ENCODE measurements around the gene RIMBP3C.

DNA sequence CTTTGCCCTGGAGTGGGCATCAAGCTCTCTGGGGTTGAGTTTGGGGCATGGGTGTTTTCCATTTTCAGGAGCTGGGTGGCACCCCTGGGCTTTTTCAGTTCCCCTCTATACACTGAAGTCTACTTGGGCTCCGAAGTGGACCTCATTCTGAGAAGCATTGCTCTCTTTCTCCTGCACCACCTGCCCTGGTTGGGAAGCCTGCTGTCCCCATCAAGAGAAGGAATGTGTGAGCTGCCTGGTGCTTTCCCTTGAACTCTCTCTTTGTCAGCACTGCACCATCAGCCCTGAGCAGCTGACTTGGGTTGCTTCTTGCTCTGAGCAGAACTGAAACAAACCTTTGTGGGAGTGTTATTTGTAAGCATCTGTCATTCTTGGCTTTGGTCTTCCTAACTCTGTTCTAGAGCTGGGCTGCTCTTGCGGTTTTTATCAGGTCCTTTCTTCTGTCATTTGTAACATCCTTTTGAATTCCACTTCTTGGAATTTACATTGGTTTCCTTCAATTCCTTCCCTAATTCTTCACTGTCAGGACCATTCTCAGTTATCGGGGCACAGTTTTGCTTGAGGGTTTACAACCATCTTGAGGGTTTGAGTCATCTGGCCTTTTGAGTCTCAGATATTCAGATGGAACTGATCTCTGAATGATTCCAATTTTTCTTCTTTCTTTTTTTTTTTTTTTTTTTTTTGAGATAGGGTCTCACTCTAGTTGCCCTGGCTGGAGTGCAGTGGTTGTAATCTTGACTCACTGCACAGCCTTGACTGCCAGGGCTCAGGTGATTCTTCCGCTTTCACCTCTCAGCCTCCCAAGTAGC lies 36.7 kb upstream of the RIMBP3C start:
- TF ChIP-seq, protein P1, sequence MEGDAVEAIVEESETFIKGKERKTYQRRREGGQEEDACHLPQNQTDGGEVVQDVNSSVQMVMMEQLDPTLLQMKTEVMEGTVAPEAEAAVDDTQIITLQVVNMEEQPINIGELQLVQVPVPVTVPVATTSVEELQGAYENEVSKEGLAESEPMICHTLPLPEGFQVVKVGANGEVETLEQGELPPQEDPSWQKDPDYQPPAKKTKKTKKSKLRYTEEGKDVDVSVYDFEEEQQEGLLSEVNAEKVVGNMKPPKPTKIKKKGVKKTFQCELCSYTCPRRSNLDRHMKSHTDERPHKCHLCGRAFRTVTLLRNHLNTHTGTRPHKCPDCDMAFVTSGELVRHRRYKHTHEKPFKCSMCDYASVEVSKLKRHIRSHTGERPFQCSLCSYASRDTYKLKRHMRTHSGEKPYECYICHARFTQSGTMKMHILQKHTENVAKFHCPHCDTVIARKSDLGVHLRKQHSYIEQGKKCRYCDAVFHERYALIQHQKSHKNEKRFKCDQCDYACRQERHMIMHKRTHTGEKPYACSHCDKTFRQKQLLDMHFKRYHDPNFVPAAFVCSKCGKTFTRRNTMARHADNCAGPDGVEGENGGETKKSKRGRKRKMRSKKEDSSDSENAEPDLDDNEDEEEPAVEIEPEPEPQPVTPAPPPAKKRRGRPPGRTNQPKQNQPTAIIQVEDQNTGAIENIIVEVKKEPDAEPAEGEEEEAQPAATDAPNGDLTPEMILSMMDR (IDR thresholded peaks at IDR 0.05) = no peak
- TF ChIP-seq POLR2A (IDR thresholded peaks at IDR 0.05) (no peak), POLR2AphosphoS5 (IDR thresholded peaks at IDR 0.05) (no peak)

All from breast epithelium (tissue), 3 donors.